Lower lobe of right lung (tissue), 2 donors: ENCODE measurements around the gene MYH7B. TPM values are rescaled to one million over a fixed set of nuclear protein-coding genes. Genes with fewer than 3 reads are reported as not detected.

Experiments
- ATAC-seq, 2 donors: fragments of 200-7000 bp; cut with Tn5 transposase; one replicate each; pipeline ENCODE4 v1.9.1; 2020 to 2022; ENCODE audit warnings: mild to moderate bottlenecking in 2 of 2, moderate library complexity in 2 of 2
- DNase-seq: peaks from one replicate; pipeline ENCODE4 v3.0.0-alpha.2; 2020
- H3K27ac ChIP-seq: fragments of 200-600 bp; one replicate; pipeline ENCODE4 v1.8.0; 2022
- H3K27me3 ChIP-seq: fragments of 200-600 bp; one replicate; pipeline ENCODE4 v1.8.0; 2022; ENCODE audit warnings: low read depth
- H3K36me3 ChIP-seq: fragments of 200-600 bp; one replicate; pipeline ENCODE4 v1.8.0; 2022; ENCODE audit warnings: mild to moderate bottlenecking
- H3K4me1 ChIP-seq: fragments of 200-600 bp; one replicate; pipeline ENCODE4 v1.8.0; 2022
- H3K4me3 ChIP-seq: fragments of 200-600 bp; one replicate; pipeline ENCODE4 v1.8.0; 2022; ENCODE audit warnings: mild to moderate bottlenecking
- H3K9me3 ChIP-seq: fragments of 200-600 bp; one replicate; pipeline ENCODE4 v1.8.0; 2022
- CTCF ChIP-seq: fragments of 200-600 bp; IDR thresholded peaks from one replicate; pipeline ENCODE4 v1.8.0; 2022; ENCODE audit warnings: antibody characterized with exemption, mild to moderate bottlenecking
- intact Hi-C: fragments of 100-400 bp; cut with DNase I; formaldehyde crosslinking; loops from one replicate; pipeline ENCODE4 v1.11.0; 2022
- total RNA-seq: library from RNA; stranded (reverse); fragmentation: NEBNext Ultra II Directional; extraction: Animal tissue kit (Norgen Biotek cat#: 25700); gene quantifications from one replicate; pipeline ENCODE4 v1.2.1, GENCODE V29; 2021
- donor health status: DM: no; HTN: yes; CAD: no; lungs with severe emphysema.

The MYH7B gene
- total RNA-seq, 1 donor from 2014 or later: 0.56 TPM

GRCh38 chr20:34956751-34957472, 1.2 kb downstream of the MYH7B start:
- no peaks in the 10 kb centered on the region for H3K9me3 ChIP-seq
- H3K36me3 ChIP-seq: no peaks in the 10 kb centered on the region
- H3K27ac ChIP-seq: no peak overlapping the region
- ATAC-seq (no peak), DNase-seq (no peak)
- no peak overlapping the region for H3K4me3 ChIP-seq
- intact Hi-C loops: no loop called here
- no peaks in the 10 kb centered on the region for H3K27me3 ChIP-seq
- no peak for TF ChIP-seq CTCF
- H3K4me1 ChIP-seq: peaks cover 14% of the 10 kb centered on the region

DNA sequence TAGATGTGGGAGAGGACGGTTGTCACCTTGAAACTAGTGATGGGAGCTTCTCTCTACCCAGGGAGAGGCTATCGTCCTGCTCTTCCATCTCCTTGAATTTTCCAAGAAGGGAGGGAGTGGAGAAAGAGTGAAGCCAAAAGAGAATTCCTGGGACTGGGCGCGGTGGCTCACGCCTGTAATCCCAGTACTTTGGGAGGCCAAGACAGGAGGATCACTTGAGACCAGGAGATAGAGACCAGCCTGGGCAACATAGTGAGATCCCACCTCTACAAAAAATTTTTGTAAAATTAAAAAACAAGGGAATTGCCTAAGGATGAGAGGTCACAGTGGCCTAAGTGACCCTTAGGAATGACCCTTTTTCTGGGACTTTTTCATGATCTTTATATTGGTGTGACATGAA, 8.8 kb downstream of the MYH7B start:
- Histone ChIP-seq H3K27me3 (no peaks in the 10 kb centered on the region), H3K27ac (no peak overlapping the region), H3K9me3 (no peaks in the 10 kb centered on the region), H3K4me3 (no peak overlapping the region), H3K36me3 (no peaks in the 10 kb centered on the region), H3K4me1 (no peaks in the 10 kb centered on the region)
- ATAC-seq (no peak), DNase-seq (no peak)
- no peak for TF ChIP-seq CTCF
- intact Hi-C loops: no loop called here

DNA sequence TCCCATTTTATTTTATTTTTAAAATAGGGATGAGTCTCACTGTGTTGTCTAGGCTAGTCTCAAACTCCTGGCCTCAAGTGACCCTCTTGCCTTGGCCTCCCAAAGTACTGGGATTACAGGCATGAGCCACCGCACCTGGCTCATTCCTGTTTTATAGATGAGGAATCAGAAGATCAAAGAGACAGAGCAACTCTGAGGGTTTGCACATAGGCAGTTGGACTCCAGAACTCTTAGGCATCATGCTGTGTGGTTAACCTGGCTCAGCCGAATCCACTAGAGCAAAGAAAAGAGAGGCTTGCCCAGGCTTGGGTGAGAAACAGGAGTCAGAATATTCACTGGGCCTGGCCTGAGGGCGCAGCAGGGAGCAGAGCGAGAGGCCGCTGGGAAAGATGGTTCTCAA, 9.4 kb downstream of the MYH7B start:
- no peaks in the 10 kb centered on the region for H3K4me1 ChIP-seq
- intact Hi-C loops: no loop called here

GRCh38 chr20:34967421-34967820, 11.8 kb downstream of the MYH7B start:
- ATAC-seq (no peak), DNase-seq (no peak)
- no peak overlapping the region for H3K27ac ChIP-seq
- no peak overlapping the region for H3K4me3 ChIP-seq
- no peaks in the 10 kb centered on the region for H3K4me1 ChIP-seq
- intact Hi-C loops: no loop called here
- TF ChIP-seq CTCF: no peak
- no peaks in the 10 kb centered on the region for H3K9me3 ChIP-seq
- no peaks in the 10 kb centered on the region for H3K27me3 ChIP-seq
- H3K36me3 ChIP-seq: no peaks in the 10 kb centered on the region

More for the DNA sequence above, 9.4 kb downstream of the MYH7B start:
- DNase-seq (no peak), ATAC-seq (no peak)
- H3K9me3 ChIP-seq: no peaks in the 10 kb centered on the region
- no peak overlapping the region for H3K4me3 ChIP-seq
- no peak for TF ChIP-seq CTCF
- no peaks in the 10 kb centered on the region for H3K36me3 ChIP-seq
- no peaks in the 10 kb centered on the region for H3K27me3 ChIP-seq
- no peak overlapping the region for H3K27ac ChIP-seq

- no peak for DNase-seq
- Histone ChIP-seq H3K27me3 (no peaks in the 10 kb centered on the region), H3K9me3 (no peaks in the 10 kb centered on the region), H3K36me3 (no peaks in the 10 kb centered on the region), H3K4me1 (no peaks in the 10 kb centered on the region), H3K4me3 (no peak overlapping the region), H3K27ac (no peak overlapping the region)
- intact Hi-C loops: no loop called here
- no peak for ATAC-seq
- no peak for TF ChIP-seq CTCF
Measured at GRCh38 chr20:34968042-34968775, 12.5 kb downstream of the MYH7B start.
